Activated naive CD8-positive, alpha-beta T cell treated with anti-CD3 and anti-CD28 coated beads, Interleukin-2, amount 50 U/mL, for 16 hours (primary cell): ENCODE results near the gene TNS1.

Experiments used
- DNase-seq: peaks from one replicate; pipeline ENCODE4 v3.0.0-alpha.2; 2020; ENCODE audit warnings: low read depth, low spot score

The TNS1 gene

GRCh38 chr2:217956586-217957457 is 46.0 kb downstream of the TNS1 start:
- DNase-seq: no peak

- DNase-seq: no peak
These were observed 46.8 kb downstream of the TNS1 start for GRCh38 chr2:217955881-217956493.

GRCh38 chr2:217954971-217955740 is 47.6 kb downstream of the TNS1 start:
- no peak for DNase-seq

GRCh38 chr2:217954469-217954868 is 48.3 kb downstream of the TNS1 start:
- no peak for DNase-seq

- DNase-seq: no peak
These were observed 48.7 kb downstream of the TNS1 start for GRCh38 chr2:217954051-217954450.

- no peak for DNase-seq
These were observed 49.3 kb downstream of the TNS1 start for GRCh38 chr2:217953531-217953932.

GRCh38 chr2:217953011-217953481 is 49.7 kb downstream of the TNS1 start:
- no peak for DNase-seq

GRCh38 chr2:217952409-217952808 is 50.4 kb downstream of the TNS1 start:
- no peak for DNase-seq

GRCh38 chr2:217951521-217952247 is 51.1 kb downstream of the TNS1 start:
- DNase-seq: no peak

- DNase-seq: no peak
These were observed 51.7 kb downstream of the TNS1 start for GRCh38 chr2:217951091-217951490.

GRCh38 chr2:217950401-217950871 is 52.4 kb downstream of the TNS1 start:
- DNase-seq: no peak

- DNase-seq: no peak
These were observed 53.3 kb downstream of the TNS1 start for GRCh38 chr2:217949447-217949846.

- DNase-seq: no peak
These were observed 53.9 kb downstream of the TNS1 start for GRCh38 chr2:217948897-217949296.

GRCh38 chr2:217948351-217948791 is 54.4 kb downstream of the TNS1 start:
- no peak for DNase-seq

- DNase-seq: no peak
These were observed 55.1 kb downstream of the TNS1 start for GRCh38 chr2:217947383-217948350.

- no peak for DNase-seq
These were observed 56.7 kb downstream of the TNS1 start for GRCh38 chr2:217946051-217946450.

GRCh38 chr2:217945530-217945929 is 57.3 kb downstream of the TNS1 start:
- no peak for DNase-seq

GRCh38 chr2:217944923-217945322 is 57.9 kb downstream of the TNS1 start:
- DNase-seq: no peak

GRCh38 chr2:217944366-217944765 is 58.4 kb downstream of the TNS1 start:
- no peak for DNase-seq
